ENCODE data around the gene NARS2.

- TF ChIP-seq, protein P1, sequence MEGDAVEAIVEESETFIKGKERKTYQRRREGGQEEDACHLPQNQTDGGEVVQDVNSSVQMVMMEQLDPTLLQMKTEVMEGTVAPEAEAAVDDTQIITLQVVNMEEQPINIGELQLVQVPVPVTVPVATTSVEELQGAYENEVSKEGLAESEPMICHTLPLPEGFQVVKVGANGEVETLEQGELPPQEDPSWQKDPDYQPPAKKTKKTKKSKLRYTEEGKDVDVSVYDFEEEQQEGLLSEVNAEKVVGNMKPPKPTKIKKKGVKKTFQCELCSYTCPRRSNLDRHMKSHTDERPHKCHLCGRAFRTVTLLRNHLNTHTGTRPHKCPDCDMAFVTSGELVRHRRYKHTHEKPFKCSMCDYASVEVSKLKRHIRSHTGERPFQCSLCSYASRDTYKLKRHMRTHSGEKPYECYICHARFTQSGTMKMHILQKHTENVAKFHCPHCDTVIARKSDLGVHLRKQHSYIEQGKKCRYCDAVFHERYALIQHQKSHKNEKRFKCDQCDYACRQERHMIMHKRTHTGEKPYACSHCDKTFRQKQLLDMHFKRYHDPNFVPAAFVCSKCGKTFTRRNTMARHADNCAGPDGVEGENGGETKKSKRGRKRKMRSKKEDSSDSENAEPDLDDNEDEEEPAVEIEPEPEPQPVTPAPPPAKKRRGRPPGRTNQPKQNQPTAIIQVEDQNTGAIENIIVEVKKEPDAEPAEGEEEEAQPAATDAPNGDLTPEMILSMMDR (IDR thresholded peaks at IDR 0.05; ENCODE audit: insufficient read depth, low read length, poor library complexity, severe bottlenecking), result no peak
- no peak for TF ChIP-seq EZH2phosphoT487 (conservative IDR thresholded peaks at IDR 0.05; ENCODE audit: low read length)
Observed at GRCh38 chr11:78427615-78428265, 146.9 kb downstream of the NARS2 start.

Data from SU-DHL-6 (cell line).